ENCODE data around the gene SV2A.
A peak's percentile ranks its signal among the peaks of the same experiment; 100 is the strongest.

SV2A gene

GRCh38 chr1:149937759-149938158 is 20.1 kb upstream of the SV2A start:
- no peak for DNase-seq (ENCODE audit: low read depth)
- no peak for TF ChIP-seq CTCF (IDR thresholded peaks at IDR 0.05; ENCODE audit: low read depth, low read length, missing control alignments)
- H3K4me3 ChIP-seq (ENCODE audit: low read depth, low read length): no peak overlapping the region
- in situ Hi-C loops (cut with HindIII; ENCODE audit: low sequenced_read_pairs): no loop called here

GRCh38 chr1:149936992-149937705 is 19.5 kb upstream of the SV2A start:
- peak; percentile 7 for TF ChIP-seq CTCF (IDR thresholded peaks at IDR 0.05; ENCODE audit: low read depth, low read length, missing control alignments)
- in situ Hi-C loops (cut with HindIII; ENCODE audit: low sequenced_read_pairs): no loop called here
- DNase-seq (ENCODE audit: low read depth): no peak
- peak overlapping the region; percentile 73 for H3K4me3 ChIP-seq (ENCODE audit: low read depth, low read length)

- TF ChIP-seq CTCF (IDR thresholded peaks at IDR 0.05; ENCODE audit: low read depth, low read length, missing control alignments): no peak
- in situ Hi-C loops (cut with HindIII; ENCODE audit: low sequenced_read_pairs): no loop called here
- DNase-seq (ENCODE audit: low read depth): no peak
- H3K4me3 ChIP-seq (ENCODE audit: low read depth, low read length): peak within 1 kb of the TSS; percentile 73
Observed at GRCh38 chr1:149936170-149936991, 18.7 kb upstream of the SV2A start, which contains the start of gene MTMR11. Gene MTMR11, minus strand, starts transcription at chr1:149936879. Its CDS starts 232 bp downstream, at chr1:149936647.

DNA sequence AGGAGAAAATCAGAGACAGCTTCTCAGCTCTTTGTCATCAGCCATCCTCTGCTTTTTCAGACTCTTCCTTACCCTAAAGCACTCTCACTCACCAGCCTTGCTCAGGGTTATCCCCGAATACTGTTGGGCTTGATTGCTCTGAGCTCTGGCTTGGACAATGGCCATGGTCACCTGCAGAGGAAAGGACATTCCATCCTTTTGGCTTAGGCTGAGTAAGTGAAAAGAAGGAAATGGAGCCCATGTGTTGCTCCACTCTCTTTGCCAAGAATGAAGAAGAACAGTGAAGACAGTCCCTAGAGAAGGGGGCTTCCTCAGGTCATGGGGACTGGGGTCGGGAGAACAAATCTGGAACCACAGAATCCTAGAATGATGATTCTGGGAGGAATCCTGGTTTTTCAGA is 16.7 kb upstream of the SV2A start:
- TF ChIP-seq CTCF (IDR thresholded peaks at IDR 0.05; ENCODE audit: low read depth, low read length, missing control alignments): no peak
- in situ Hi-C loops (cut with HindIII; ENCODE audit: low sequenced_read_pairs): no loop called here
- DNase-seq (ENCODE audit: low read depth): no peak
- no peak overlapping the region for H3K4me3 ChIP-seq (ENCODE audit: low read depth, low read length)

- in situ Hi-C loops (cut with HindIII; ENCODE audit: low sequenced_read_pairs): no loop called here
- TF ChIP-seq CTCF (IDR thresholded peaks at IDR 0.05; ENCODE audit: low read depth, low read length, missing control alignments): no peak
- DNase-seq (ENCODE audit: low read depth): no peak
Observed at GRCh38 chr1:149933208-149933607, 15.6 kb upstream of the SV2A start.

GRCh38 chr1:149932474-149932873 is 14.8 kb upstream of the SV2A start:
- TF ChIP-seq CTCF (IDR thresholded peaks at IDR 0.05; ENCODE audit: low read depth, low read length, missing control alignments): no peak
- in situ Hi-C loops (cut with HindIII; ENCODE audit: low sequenced_read_pairs): no loop called here
- H3K4me3 ChIP-seq (ENCODE audit: low read depth, low read length): no peak overlapping the region
- no peak for DNase-seq (ENCODE audit: low read depth)

More at GRCh38 chr1:149933208-149933607, 15.6 kb upstream of the SV2A start:
- H3K4me3 ChIP-seq (ENCODE audit: low read depth, low read length): no peak overlapping the region
